HG03135 (cell line): Measurements from ENCODE around the gene MYH10.

Experiments used
- ATAC-seq: cut with Tn5 transposase; IDR thresholded peaks from one replicate; pipeline ENCODE4 v1.9.1; 2021; ENCODE audit warnings: mild to moderate bottlenecking, moderate library complexity; ENCODE audit not compliant: unreplicated experiment

The MYH10 gene

GRCh38 chr17:8610558-8610957, 20.0 kb downstream of the MYH10 start:
- no peak for ATAC-seq

- ATAC-seq, result no peak
These were observed 20.6 kb downstream of the MYH10 start for GRCh38 chr17:8609910-8610309.

- no peak for ATAC-seq
These were observed 22.5 kb downstream of the MYH10 start for GRCh38 chr17:8608001-8608400.

GRCh38 chr17:8606401-8606800, 24.1 kb downstream of the MYH10 start:
- no peak for ATAC-seq

- no peak for ATAC-seq
These were observed 27.8 kb downstream of the MYH10 start for GRCh38 chr17:8602679-8603078.

GRCh38 chr17:8599351-8600011, 31.0 kb downstream of the MYH10 start:
- ATAC-seq, result no peak

- ATAC-seq, result no peak
These were observed 31.6 kb downstream of the MYH10 start for GRCh38 chr17:8598913-8599312.

- no peak for ATAC-seq
These were observed 36.7 kb downstream of the MYH10 start for GRCh38 chr17:8593830-8594229.

- ATAC-seq, result no peak
These were observed 37.2 kb downstream of the MYH10 start for GRCh38 chr17:8593276-8593675.

- ATAC-seq, result no peak
These were observed 41.5 kb downstream of the MYH10 start for GRCh38 chr17:8588877-8589554.

- ATAC-seq, result no peak
These were observed 43.8 kb downstream of the MYH10 start for GRCh38 chr17:8586766-8587165.

GRCh38 chr17:8585911-8586310, 44.6 kb downstream of the MYH10 start:
- no peak for ATAC-seq

GRCh38 chr17:8583954-8584353, 46.6 kb downstream of the MYH10 start:
- no peak for ATAC-seq

GRCh38 chr17:8580952-8581658, 49.4 kb downstream of the MYH10 start:
- no peak for ATAC-seq

GRCh38 chr17:8577868-8578267, 52.7 kb downstream of the MYH10 start:
- ATAC-seq, result no peak

GRCh38 chr17:8576559-8577294, 53.8 kb downstream of the MYH10 start:
- ATAC-seq, result no peak

GRCh38 chr17:8574687-8575086, 55.8 kb downstream of the MYH10 start:
- ATAC-seq, result no peak

GRCh38 chr17:8572764-8573163, 57.8 kb downstream of the MYH10 start:
- ATAC-seq, result no peak

- no peak for ATAC-seq
These were observed 66.4 kb downstream of the MYH10 start for GRCh38 chr17:8563981-8564602.

GRCh38 chr17:8563024-8563776, 67.3 kb downstream of the MYH10 start:
- ATAC-seq, result no peak
